ENCODE results near the gene SLC8A3. TPM values are rescaled to one million over a fixed set of nuclear protein-coding genes. Genes with fewer than 3 reads are reported as not detected.

SLC8A3 gene
- total RNA-seq, 6 experiments from 2014 or later: not detected

- H3K4me3 Mint-ChIP-seq: no peak overlapping the region
- peaks cover 13% of the 10 kb centered on the region for H3K27me3 Mint-ChIP-seq (ENCODE audit: insufficient read depth)
- H3K4me1 Mint-ChIP-seq (ENCODE audit: low read depth): peaks cover 7% of the 10 kb centered on the region; the same call in 1 of the 2 replicates
- no peak for TF ChIP-seq CTCF (IDR thresholded peaks at IDR 0.05)
- no peak overlapping the region for H3K27ac Mint-ChIP-seq
- H3K9me3 Mint-ChIP-seq: no peaks in the 10 kb centered on the region
- DNase-seq: no peak
- H3K36me3 Mint-ChIP-seq (ENCODE audit: low read depth): no peaks in the 10 kb centered on the region
Observed at GRCh38 chr14:70193396-70193795, 4.6 kb upstream of the SLC8A3 start.

- no peak overlapping the region for H3K4me3 Mint-ChIP-seq
- no peaks in the 10 kb centered on the region for H3K9me3 Mint-ChIP-seq
- no peak for TF ChIP-seq CTCF (IDR thresholded peaks at IDR 0.05)
- H3K27me3 Mint-ChIP-seq (ENCODE audit: insufficient read depth): peaks cover 14% of the 10 kb centered on the region
- peaks cover 10% of the 10 kb centered on the region for H3K4me1 Mint-ChIP-seq (ENCODE audit: low read depth)
- no peaks in the 10 kb centered on the region for H3K36me3 Mint-ChIP-seq (ENCODE audit: low read depth)
- no peak for DNase-seq
- no peak overlapping the region for H3K27ac Mint-ChIP-seq
Observed at GRCh38 chr14:70192915-70193314, 4.2 kb upstream of the SLC8A3 start.

- H3K27me3 Mint-ChIP-seq (ENCODE audit: insufficient read depth): peaks cover 26% of the 10 kb centered on the region
- no peak for TF ChIP-seq CTCF (IDR thresholded peaks at IDR 0.05)
- H3K36me3 Mint-ChIP-seq (ENCODE audit: low read depth): no peaks in the 10 kb centered on the region
- H3K4me1 Mint-ChIP-seq (ENCODE audit: low read depth): peaks cover 24% of the 10 kb centered on the region
- no peaks in the 10 kb centered on the region for H3K9me3 Mint-ChIP-seq
- no peak for DNase-seq
- H3K4me3 Mint-ChIP-seq: no peak overlapping the region
- no peak overlapping the region for H3K27ac Mint-ChIP-seq
Observed at GRCh38 chr14:70190156-70190555, 1.4 kb upstream of the SLC8A3 start.

- H3K36me3 Mint-ChIP-seq (ENCODE audit: low read depth): no peaks in the 10 kb centered on the region
- no peaks in the 10 kb centered on the region for H3K9me3 Mint-ChIP-seq
- H3K4me1 Mint-ChIP-seq (ENCODE audit: low read depth): peaks cover 24% of the 10 kb centered on the region
- peak overlapping the region; percentile 79 for H3K4me3 Mint-ChIP-seq
- no peak overlapping the region for H3K27ac Mint-ChIP-seq
- no peak for DNase-seq
- TF ChIP-seq CTCF (IDR thresholded peaks at IDR 0.05): no peak
- peaks cover 26% of the 10 kb centered on the region for H3K27me3 Mint-ChIP-seq (ENCODE audit: insufficient read depth)
Observed at GRCh38 chr14:70189456-70190077, 816 bp upstream of the SLC8A3 start.

- DNase-seq: no peak
- H3K4me3 Mint-ChIP-seq: peak overlapping the region; percentile 80
- TF ChIP-seq CTCF (IDR thresholded peaks at IDR 0.05): no peak
- H3K27ac Mint-ChIP-seq: no peak overlapping the region
- peaks cover 24% of the 10 kb centered on the region for H3K27me3 Mint-ChIP-seq (ENCODE audit: insufficient read depth)
- no peaks in the 10 kb centered on the region for H3K36me3 Mint-ChIP-seq (ENCODE audit: low read depth)
- H3K9me3 Mint-ChIP-seq: no peaks in the 10 kb centered on the region
- peaks cover 24% of the 10 kb centered on the region for H3K4me1 Mint-ChIP-seq (ENCODE audit: low read depth)
Observed at GRCh38 chr14:70188322-70188658, 461 bp downstream of the SLC8A3 start.
